ENCODE results near the gene ARHGEF3. TPM values are rescaled to one million over a fixed set of nuclear protein-coding genes. Genes with fewer than 3 reads are reported as not detected.

ARHGEF3 gene
- total and polyA plus RNA-seq, 2 donors (not counting 3 experiments of a cell fraction or from before 2014, with no cell fraction given): 6.7 to 16.3 TPM

GRCh38 chr3:56764184-56764583 is 37.6 kb downstream of the ARHGEF3 start:
- ChIA-PET POLR2A (no interaction called here), CTCF (interaction anchor here (1.4 to 1.7 kb wide), 4 partner anchors 15 to 224 kb away, joined by 3 to 12 read pairs (median 4); no protein-coding TSS in a partner anchor)
- FAIRE-seq (no peak), DNase-seq (ENCODE audit: low read depth, low spot score) (no peak)
- Histone ChIP-seq H3K4me3 (replicated peaks in 1 of 3; ENCODE audit: insufficient read depth in 1 of 3, low read depth in 1 of 3, low read length in 3 of 3) (no peak overlapping the region), H3K27ac (ENCODE audit: insufficient read depth, low read depth, low read length) (no peak overlapping the region), H3K4me1 (ENCODE audit: control insufficient read depth, extremely low read depth, insufficient read depth, low read length) (no peaks in the 10 kb centered on the region), H3K36me3 (ENCODE audit: control insufficient read depth in 2 of 2, extremely low read depth in 1 of 2, insufficient read depth in 2 of 2, low read length in 2 of 2) (peaks cover 0 to 2% of the 10 kb centered on the region in 2 experiments), H3K9me1 (replicated peaks; ENCODE audit: control insufficient read depth, extremely low read depth, insufficient read depth, low read length) (no peaks in the 10 kb centered on the region), H3K27me3 (ENCODE audit: control insufficient read depth in 2 of 2, insufficient read depth in 2 of 2, low read length in 2 of 2) (no peaks in the 10 kb centered on the region), H3K79me2 (ENCODE audit: control insufficient read depth, insufficient read depth, low read length) (no peaks in the 10 kb centered on the region), H4K20me1 (replicated peaks; ENCODE audit: control insufficient read depth, extremely low read depth, insufficient read depth, low read length) (no peaks in the 10 kb centered on the region), H2AFZ (ENCODE audit: low read depth, low read length) (no peak overlapping the region), H3K4me2 (ENCODE audit: insufficient read depth, low read length) (no peak overlapping the region), H3K9ac (replicated peaks; ENCODE audit: extremely low read depth, insufficient read depth, low read length) (no peak overlapping the region), H3K9me3 (replicated peaks; ENCODE audit: control insufficient read depth, insufficient read depth, low read length) (no peaks in the 10 kb centered on the region)
- dilution Hi-C loops (cut with MboI; ENCODE audit: extremely low pct_ligation_motif_present, low sequenced_read_pairs): no loop called here
- intact Hi-C loops (cut with micrococcal nuclease): loop anchor here (10.0 kb wide), 1 partner anchor 1571 kb away; the partner anchor contains the start of gene PXK
- no TSS peak for BruUV-seq (replicated peaks)
- TF ChIP-seq GATA2 (IDR thresholded peaks at IDR 0.05; ENCODE audit: insufficient read depth, insufficient read length, low read depth, low read length): no peak
- no peak for TF ChIP-seq POLR2A (IDR thresholded peaks at IDR 0.05; ENCODE audit: low read depth, low read length)
- TF ChIP-seq JUN (IDR thresholded peaks at IDR 0.05; ENCODE audit: borderline replicate concordance, insufficient read depth, insufficient read length, low read depth): no peak
- TF ChIP-seq CTCF (IDR thresholded peaks at IDR 0.05; ENCODE audit: extremely low read depth in 1 of 2, insufficient read depth in 1 of 2, low read depth in 1 of 2, low read length in 2 of 2): no peak
- no peak for TF ChIP-seq FOS (IDR thresholded peaks at IDR 0.05; ENCODE audit: borderline replicate concordance, insufficient read depth, low read length)
- TF ChIP-seq MAX (IDR thresholded peaks at IDR 0.05; ENCODE audit: insufficient read depth, insufficient read length): no peak
- no peak for TF ChIP-seq MYC (IDR thresholded peaks at IDR 0.05; ENCODE audit: low read depth, low read length)
- TF ChIP-seq EZH2 (IDR thresholded peaks at IDR 0.05; ENCODE audit: borderline replicate concordance, low read depth, low read length, severe bottlenecking): no peak
- no peak for TF ChIP-seq POLR2AphosphoS5 (IDR thresholded peaks at IDR 0.05; ENCODE audit: insufficient read depth, low read depth, low read length)

Measured in endothelial cell of umbilical vein (primary cell).